Bronchial epithelial cell (primary cell): Measurements from ENCODE around the gene TYRP1. TPM values are rescaled to one million over a fixed set of nuclear protein-coding genes. Genes with fewer than 3 reads are reported as not detected.
A peak's percentile ranks its signal among the peaks of the same experiment; 100 is the strongest.

ENCODE experiments used
- DNase-seq: peaks from one replicate; pipeline ENCODE4 v3.0.0-alpha.2; 2010; ENCODE audit warnings: low read depth
- FAIRE-seq: peaks from 2 replicates; lab custom pipeline; 2011; peaks lifted over from hg19 to GRCh38; lab: Jason Lieb, UNC
- H3K27me3 ChIP-seq: 2 replicates; pipeline ENCODE4 v1.5.1; 2011; ENCODE audit warnings: low read length; ENCODE audit not compliant: control insufficient read depth, insufficient read depth
- H3K36me3 ChIP-seq: 2 replicates; pipeline ENCODE4 v1.5.1; 2011; ENCODE audit warnings: low read length; ENCODE audit not compliant: control insufficient read depth, insufficient read depth
- H3K4me3 ChIP-seq: 2 replicates; pipeline ENCODE4 v1.5.1; 2011; ENCODE audit warnings: mild to moderate bottlenecking, low read depth, low read length, control low read depth
- CTCF ChIP-seq: IDR thresholded peaks from 2 replicates; pipeline ENCODE4 v1.5.1; 2011; ENCODE audit warnings: mild to moderate bottlenecking, moderate library complexity, low read length, control low read depth, inconsistent platforms; ENCODE audit not compliant: insufficient read depth, severe bottlenecking
- total RNA-seq: library from RNA; depleted of rRNA; stranded (reverse); fragments of >200 nt; gene quantifications from 2 replicates; pipeline ENCODE4 v1.2.1, GENCODE V29; 2014

Gene TYRP1
- total RNA-seq, 1 donor from 2014 or later = not detected

GRCh38 chr9:12681620-12682019, 11.6 kb upstream of the TYRP1 start:
- no peaks in the 10 kb centered on the region for H3K27me3 ChIP-seq
- FAIRE-seq = no peak
- peak; percentile 82 for DNase-seq
- no peaks in the 10 kb centered on the region for H3K36me3 ChIP-seq
- H3K4me3 ChIP-seq = no peak overlapping the region
- no peak for TF ChIP-seq CTCF

GRCh38 chr9:12684974-12685373, 8.2 kb upstream of the TYRP1 start:
- H3K4me3 ChIP-seq = no peak overlapping the region
- no peaks in the 10 kb centered on the region for H3K36me3 ChIP-seq
- DNase-seq (peak; percentile 22), FAIRE-seq (no peak)
- no peak for TF ChIP-seq CTCF
- no peaks in the 10 kb centered on the region for H3K27me3 ChIP-seq

- FAIRE-seq = no peak
- DNase-seq = no peak
- no peak for TF ChIP-seq CTCF
These were observed 4.0 kb upstream of the TYRP1 start for GRCh38 chr9:12689233-12689632.

GRCh38 chr9:12694013-12694412, 828 bp downstream of the TYRP1 start:
- H3K4me3 ChIP-seq = no peak overlapping the region
- no peaks in the 10 kb centered on the region for H3K36me3 ChIP-seq
- FAIRE-seq (no peak), DNase-seq (no peak)
- no peaks in the 10 kb centered on the region for H3K27me3 ChIP-seq
- TF ChIP-seq CTCF = no peak

More at GRCh38 chr9:12689233-12689632, 4.0 kb upstream of the TYRP1 start:
- H3K4me3 ChIP-seq = no peak overlapping the region
- no peaks in the 10 kb centered on the region for H3K27me3 ChIP-seq
- H3K36me3 ChIP-seq = no peaks in the 10 kb centered on the region

GRCh38 chr9:12695474-12695873, 2.3 kb downstream of the TYRP1 start:
- no peaks in the 10 kb centered on the region for H3K27me3 ChIP-seq
- FAIRE-seq (no peak), DNase-seq (no peak)
- no peaks in the 10 kb centered on the region for H3K36me3 ChIP-seq
- TF ChIP-seq CTCF = no peak
- H3K4me3 ChIP-seq = no peak overlapping the region

GRCh38 chr9:12696931-12697622, 3.9 kb downstream of the TYRP1 start:
- H3K4me3 ChIP-seq = no peak overlapping the region
- no peaks in the 10 kb centered on the region for H3K36me3 ChIP-seq
- DNase-seq (no peak), FAIRE-seq (no peak)
- no peaks in the 10 kb centered on the region for H3K27me3 ChIP-seq
- TF ChIP-seq CTCF = no peak
